GM19467 (cell line): Measurements from ENCODE around the gene IQCC.
A peak's percentile ranks its signal among the peaks of the same experiment; 100 is the strongest.
"Not testable (repeated sequence)": the region's sequence is repeated elsewhere in the genome, so short reads cannot be mapped to it uniquely, and the experiment has no call there.

ENCODE experiments used
- ATAC-seq: cut with Tn5 transposase; IDR thresholded peaks from one replicate; pipeline ENCODE4 v1.9.1; 2021; ENCODE audit warnings: mild to moderate bottlenecking, moderate library complexity; ENCODE audit not compliant: unreplicated experiment

IQCC gene

DNA sequence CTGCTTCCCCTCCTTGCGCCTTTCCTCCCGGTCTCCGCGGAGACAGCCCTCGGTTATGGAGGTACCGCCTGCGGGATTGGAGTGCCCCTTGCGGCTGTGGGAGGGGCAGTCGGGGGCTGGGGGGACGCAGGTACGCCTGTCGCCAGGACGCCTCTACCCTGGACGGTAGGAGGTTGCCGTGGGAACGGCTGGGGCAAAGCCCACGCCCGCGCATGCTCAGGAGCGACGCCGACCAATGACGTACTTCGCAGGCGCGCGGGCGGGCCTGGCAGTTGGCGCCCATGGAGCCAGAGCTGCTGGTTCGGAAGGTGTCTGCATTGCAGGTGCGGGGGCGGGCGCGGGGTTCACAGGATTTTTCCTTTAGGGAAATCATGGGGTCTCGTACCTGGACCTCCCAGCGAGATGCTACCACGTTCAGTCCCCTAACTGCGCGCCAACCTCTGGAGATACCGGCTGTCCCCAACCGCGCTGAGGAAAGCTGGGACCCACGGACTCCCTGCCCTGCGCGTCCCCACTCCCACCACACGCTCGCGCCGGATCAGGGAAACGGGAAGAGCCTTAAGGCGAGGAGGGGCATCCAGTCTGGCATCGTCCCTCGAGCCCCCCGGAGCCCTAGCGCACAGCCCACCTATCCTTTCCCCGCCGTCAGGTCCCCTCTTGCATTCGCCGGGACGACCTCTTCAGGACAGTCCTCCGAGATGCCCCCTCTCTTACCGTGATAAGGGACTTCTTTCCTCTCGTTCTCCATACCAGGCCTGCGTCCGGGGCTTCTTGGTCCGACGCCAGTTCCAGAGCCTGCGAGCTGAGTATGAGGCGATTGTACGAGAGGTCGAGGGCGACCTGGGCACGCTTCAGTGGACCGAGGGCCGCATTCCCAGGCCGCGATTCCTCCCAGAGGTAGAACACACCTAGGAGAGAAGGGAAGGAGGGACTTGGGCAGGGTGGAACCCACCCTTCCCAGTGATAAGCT, at the start of gene IQCC:
Gene IQCC, plus strand, starts transcription at position 271 of the 970 bp plus-strand sequence. Its CDS starts 11 bp downstream, at position 282.
- no peak for ATAC-seq

DNA sequence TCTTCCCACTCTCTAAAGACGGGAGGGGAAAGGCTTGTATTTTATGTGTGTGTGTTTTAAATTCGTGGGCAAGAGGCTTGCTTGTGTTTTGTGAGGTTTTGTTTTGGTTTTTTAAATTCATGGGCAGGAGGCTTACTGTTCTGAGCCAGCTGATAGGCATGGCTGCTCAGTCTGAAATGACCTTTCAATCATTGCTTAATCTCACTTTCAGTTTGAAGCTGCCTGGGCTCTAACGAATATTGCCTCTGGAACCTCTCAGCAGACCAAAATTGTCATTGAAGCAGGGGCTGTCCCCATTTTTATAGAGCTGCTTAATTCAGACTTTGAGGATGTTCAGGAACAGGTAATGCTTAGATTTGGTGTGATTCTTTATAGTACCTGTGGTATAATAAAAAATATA, 46.3 kb upstream of the IQCC start:
- ATAC-seq, result no peak

DNA sequence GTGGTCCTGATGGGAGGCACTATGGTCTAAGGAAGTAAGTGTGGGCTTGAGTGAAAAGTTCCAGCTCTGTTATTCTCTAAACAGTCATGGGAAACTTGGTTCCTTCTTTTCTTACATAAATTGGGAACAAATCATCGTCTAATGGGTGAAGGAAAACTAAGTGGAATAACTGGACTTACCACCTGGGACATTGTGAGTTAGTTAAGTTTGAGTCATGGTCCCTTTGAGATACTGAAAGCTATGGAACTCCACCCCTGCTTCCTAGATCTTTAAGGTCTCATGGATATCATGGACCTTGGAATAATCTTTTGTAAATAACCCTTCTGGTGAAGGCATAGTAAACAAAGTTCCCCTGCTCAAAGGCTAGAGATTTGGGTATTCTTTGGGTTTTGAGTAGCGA, 42.1 kb upstream of the IQCC start:
- no peak for ATAC-seq

DNA sequence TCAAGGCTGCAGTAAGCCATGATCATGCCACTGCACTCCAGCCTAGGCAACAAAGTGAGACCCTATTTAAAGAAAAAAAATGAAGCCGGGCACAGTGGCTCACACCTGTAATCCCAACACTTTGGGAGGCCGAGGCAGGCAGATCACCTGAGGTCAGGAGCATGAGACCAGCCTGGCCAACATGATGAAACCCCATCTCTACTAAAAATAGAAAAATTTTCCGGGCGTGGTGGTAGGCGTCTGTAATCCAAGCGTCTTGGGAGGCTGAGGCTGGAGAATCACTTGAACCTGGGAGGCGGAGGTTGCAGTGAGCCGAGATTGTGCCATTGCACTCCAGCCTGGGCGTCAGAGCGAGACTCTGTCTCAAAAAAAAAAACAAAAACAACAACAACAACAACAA, 39.8 kb upstream of the IQCC start:
- not testable (repeated sequence) for ATAC-seq

DNA sequence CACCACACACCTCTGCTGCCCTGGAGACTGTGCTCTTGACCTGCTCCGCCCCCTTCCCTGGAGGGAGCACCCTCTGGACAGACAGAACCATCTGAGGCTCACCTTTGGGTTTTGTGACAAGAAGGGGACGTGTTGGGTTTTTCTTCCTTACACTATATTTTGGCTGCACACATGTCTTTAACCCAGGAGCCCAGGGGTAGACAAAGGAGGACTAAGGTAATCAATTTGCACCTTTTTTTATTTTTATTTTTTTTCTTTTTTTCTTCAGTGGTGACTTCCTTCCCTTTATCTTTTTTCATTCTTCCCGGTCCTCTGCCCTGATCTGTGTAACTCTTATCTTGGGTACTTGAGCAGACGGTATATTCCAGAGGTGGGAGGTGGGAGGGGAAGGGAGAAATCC, 34.5 kb upstream of the IQCC start:
- ATAC-seq, result no peak

DNA sequence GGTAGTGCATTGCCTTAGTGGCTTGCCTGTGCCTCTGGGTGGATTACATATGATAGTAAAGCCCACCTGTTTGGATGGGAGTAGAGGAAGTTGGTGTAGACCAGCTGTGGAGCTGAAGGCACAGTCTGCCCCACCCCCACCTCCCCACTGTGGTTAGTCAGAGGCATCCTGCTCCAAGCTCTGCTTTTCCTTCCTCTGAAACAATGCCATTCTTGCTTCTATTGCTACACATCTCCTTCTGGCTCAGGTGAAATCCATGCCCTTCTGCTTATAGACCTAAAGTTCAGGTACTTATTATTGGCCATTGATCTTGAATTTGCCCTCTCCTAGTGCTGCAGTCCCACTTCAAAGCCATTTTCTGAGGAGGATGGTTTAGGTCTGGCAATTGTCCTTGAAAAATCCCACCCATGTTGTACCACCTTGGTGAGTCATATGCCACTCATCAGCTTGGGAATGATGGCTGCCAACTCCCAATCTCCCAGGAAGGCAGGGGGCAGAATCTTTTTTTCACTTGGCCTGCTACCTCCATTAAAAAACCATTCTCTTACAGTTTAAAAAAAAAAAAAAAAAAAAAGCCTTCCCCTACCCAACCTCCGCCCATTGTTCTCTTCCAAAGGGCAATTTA, 32.7 kb upstream of the IQCC start:
- no peak for ATAC-seq

DNA sequence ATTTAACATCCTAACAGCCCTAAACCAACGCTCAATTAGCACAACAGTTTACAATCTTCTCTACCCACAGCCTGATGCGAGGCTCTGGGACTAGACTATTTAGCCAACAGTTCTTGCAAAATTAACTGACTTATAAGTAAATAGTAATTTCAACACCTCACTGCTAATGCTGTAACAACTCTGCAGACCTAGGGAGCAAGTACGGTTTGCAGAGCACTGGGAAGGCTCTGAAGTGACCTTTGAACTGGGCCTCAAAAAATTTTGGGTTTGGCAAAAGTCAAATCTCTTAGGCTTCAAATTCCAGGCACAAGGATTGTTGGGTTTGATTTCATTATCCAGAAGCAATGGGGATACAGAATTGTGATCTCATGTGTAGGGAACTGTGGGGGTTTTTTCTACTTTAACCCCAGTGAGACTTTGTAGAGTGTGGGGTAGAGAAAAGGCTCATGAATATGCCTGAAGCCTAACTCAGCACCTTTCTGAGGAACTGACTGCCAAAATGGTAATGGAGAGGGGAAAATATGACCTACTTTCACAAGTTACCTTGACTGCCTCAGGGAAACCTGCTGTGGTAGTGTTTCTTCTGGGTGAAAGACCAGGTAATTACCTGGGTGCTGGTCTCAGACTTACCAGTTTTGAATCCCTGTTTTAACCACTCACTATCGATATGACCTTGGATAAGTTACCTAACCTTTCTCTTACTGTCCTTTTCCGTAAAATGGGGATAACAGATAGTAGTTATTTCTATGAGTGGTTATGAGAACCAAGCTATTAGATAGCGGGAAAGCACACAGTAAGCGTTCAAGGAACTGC, 26.9 kb upstream of the IQCC start:
- ATAC-seq, result no peak

DNA sequence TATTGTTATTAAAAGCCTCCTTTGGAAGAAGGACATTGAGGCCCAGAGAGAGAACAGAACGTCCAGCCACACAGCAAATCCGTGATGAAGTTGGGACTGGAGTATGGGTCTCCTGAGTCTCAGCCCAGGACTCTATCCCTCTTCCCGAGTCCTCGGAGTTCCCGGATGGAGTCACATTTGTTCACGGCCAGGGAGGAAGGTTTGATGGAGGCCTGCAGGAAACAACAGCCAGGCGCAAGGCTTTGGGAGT, 26.4 kb upstream of the IQCC start:
- ATAC-seq, result no peak

DNA sequence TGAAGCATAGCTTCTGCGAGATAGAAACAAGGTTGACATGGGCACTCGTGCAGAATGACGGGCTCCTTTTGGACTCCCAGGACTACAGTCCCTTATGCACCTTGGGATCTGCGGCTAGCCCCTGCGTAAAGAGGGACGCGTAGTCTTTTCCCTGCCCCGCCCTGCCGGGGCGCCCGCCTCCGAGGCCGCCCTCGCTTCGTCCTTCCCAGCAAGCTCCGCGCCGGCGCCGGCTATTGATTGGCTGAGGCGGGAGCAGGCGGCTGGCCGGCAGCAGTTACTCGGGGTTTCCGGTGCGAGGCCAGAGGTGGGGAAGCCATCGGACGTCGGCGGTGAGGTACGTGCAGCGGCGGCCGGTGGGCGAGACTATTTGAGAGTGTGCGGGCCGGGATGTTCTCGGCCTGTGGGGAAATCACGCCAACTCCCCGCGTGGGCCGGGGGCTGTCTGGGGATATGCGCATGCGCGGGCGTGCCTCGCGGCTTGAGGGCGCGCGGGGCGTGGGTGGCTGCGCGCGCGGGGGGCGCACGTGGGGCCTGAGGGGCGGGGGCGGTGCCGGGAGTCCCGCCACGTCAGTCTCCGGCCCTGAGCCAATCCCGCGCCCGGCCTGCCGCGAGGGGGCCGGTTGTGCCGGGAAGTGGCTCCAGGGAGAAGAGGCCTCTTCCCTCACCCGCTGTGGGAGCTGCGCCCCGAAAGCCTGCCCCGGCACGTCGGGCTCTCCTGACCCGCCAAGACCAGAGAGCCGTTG, 25.9 kb upstream of the IQCC start, which contains the start of gene TXLNA:
Gene TXLNA, plus strand, starts transcription at position 233 of the 743 bp plus-strand sequence. CDS start 671 bp downstream, outside the sequence.
- peak; percentile 75 for ATAC-seq

DNA sequence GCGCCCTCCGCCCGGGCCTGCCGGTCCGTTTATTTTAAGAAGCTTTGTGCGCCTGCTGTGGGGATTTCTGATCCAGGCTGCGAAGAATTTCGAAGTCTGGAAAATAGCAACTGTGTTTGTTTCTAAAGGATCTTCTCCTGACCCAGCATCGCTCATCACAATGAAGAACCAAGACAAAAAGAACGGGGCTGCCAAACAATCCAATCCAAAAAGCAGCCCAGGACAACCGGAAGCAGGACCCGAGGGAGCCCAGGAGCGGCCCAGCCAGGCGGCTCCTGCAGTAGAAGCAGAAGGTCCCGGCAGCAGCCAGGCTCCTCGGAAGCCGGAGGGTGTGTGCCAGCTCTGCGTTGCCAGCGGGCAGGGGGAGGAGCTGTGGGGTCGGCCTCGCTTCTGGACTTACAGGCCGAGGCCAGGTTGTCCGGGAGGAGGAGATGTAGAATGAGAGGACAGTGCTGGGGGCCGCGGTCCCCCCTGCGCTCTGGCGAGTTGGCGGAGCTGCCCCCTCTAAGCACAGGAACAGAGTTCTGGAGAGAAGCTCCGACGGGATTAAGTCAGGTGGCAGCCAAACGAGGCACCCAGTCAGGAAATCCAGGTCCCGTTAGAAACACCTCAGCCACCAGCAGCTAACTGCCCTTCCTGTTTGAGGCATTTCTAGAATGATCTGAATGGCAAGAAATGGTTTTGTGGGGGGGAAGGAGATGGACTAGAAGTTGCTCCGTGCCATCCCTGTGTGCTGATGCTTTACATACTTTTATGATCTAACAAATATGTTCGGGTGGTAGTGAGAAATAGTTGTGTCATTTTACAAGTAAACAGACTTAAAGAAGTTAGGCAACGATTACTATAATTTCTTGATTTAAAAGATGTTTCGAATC, 25.0 kb upstream of the IQCC start:
- no peak for ATAC-seq

DNA sequence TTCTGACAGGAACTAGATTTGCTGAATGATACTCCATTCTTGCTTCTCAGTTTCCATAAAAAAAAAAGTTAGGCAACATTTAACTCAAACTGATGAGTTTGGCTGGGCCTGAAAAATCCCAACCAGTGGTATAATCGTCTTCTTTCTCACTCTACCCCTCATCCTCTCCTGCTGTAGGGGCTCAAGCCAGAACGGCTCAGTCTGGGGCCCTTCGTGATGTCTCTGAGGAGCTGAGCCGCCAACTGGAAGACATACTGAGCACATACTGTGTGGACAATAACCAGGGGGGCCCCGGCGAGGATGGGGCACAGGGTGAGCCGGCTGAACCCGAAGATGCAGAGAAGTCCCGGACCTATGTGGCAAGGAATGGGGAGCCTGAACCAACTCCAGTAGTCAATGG, 24.4 kb upstream of the IQCC start:
- ATAC-seq, result no peak

DNA sequence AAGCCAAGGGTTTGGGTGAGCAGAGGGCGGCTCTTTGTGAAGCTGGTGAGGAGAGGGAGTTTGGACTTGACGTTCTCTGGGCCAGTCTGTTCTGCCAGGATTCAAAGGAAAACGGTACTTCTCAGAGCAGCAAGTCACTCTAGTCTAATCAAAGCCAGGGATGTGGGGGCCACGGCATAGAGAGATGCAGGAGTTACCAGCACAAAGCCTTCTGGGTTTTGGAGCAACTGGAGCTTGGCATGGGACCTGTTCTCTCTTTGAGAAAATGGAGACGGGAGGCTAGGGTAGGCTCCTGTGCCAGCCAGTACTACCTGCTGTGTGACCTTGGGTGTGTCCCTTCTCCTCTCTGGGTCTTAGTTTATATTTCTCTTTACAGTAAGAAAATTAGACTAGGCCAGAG, 23.9 kb upstream of the IQCC start:
- no peak for ATAC-seq

DNA sequence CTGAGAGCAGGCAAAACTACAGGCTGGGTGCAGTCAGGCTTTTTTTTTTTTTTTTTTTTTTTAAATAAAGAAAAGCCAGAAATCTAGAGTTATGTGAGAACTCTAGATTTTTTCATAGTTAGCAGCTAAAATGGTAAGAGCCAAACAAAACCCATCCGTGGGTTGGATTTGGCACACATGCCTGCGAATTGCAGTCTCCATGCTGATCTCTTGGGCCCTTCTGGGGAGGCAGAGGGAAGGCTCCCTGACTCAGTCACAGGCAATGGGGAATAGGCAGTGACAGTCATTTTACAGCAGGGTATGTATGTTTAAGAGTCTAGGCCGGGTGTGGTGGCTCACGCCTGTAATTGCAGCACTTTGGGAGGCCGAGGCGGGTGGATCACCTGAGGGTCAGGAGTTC, 23.4 kb upstream of the IQCC start:
- no peak for ATAC-seq

DNA sequence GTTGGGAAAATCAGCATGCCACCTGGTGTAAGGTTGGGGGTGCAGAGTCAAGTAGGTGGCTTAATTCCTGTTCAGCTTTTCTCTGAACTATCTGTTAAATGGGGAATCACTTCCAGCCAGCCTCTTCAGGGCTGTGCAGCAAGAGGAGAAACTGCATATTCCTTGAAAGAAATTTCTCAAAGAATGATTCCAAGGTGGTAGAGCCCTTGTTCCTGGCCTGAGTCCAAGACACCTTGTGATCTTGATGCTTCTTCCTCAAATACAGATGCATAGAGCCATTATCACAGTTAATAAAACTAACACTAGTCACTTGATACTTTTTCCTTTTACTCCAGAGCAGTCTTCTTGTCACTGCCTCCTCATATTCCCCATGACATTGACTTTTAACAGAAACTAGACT, 20.8 kb upstream of the IQCC start:
- ATAC-seq, result no peak

DNA sequence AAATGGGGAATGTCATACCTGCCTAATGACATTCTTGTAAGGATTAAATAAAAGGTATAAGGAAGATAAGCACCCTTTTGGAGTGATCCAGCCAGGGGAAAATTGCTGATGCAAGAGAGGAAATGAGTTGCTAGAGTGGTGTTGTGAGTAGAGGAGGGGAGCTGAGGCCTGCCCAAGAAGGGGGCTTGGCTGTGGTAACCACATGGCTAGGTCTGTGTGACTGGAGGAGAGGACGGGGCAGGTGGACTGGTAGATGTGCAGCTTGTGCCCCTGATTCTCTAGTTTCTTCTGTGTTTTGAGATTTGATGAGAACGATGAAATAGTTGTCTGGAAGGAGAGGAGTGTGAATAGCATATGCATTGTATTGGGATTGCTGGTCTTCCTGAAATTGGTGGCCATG, 19.4 kb upstream of the IQCC start:
- no peak for ATAC-seq

DNA sequence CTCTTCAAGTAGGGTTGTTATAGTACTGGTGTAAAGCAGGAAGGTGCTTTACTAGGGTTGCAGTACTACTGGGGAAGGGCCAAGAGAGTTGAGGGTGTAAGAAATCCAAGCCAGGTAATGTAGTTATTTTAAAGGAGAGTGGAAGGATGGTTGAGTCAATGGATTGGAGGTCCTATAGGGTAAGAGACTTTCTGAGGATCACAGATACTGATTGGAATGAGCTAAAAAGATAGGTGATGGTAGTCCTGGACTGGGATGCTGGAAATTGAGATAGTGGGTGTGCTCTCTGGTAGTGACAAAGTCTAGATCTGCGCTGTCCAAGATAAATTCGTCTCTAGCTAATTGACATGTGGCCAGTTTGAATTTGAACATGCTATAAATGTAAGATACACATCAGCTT, 19.0 kb upstream of the IQCC start:
- ATAC-seq, result no peak

DNA sequence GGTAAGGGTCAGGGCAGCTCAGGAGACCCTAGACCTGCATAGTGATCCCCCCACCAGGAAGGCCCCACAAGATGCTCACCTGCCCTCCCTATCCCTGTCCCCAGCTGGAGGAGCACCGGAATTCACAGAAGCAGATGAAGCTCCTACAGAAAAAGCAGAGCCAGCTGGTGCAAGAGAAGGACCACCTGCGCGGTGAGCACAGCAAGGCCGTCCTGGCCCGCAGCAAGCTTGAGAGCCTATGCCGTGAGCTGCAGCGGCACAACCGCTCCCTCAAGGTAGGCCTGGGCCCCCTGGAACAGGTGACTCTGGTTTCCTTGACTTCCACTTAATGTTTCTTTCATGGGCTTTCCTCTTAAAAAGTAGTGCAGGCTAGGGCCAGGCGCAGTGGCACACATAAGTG, 17.6 kb upstream of the IQCC start:
- ATAC-seq, result no peak

DNA sequence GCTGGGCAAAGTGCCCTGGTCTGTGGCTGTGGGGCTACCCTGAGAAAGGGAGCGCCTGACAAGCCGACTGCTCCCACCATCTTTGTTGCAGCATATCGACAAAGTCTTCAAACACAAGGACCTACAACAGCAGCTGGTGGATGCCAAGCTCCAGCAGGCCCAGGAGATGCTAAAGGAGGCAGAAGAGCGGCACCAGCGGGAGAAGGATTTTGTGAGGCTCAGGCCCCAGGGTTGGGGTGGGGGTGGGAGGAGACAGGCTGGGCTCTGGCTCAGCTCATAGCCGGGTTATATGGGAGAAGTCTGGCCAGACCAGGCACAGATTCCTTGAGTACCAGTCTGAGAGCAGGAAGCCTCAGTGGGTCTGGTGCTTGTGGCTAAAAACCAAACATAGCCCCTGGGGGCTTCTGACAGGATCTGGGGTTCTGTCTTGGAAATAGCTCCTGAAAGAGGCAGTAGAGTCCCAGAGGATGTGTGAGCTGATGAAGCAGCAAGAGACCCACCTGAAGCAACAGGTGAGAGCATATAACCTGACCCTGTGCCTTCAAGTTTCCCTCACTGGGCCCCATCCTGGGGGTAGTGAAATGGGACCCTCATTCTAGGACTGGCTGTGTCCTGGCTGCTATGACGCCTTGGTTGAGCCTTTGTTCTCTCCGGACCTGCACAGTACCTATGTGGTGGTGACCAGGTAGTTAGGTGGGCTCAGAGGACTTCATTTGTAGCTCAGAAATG, 13.1 kb upstream of the IQCC start:
- no peak for ATAC-seq

DNA sequence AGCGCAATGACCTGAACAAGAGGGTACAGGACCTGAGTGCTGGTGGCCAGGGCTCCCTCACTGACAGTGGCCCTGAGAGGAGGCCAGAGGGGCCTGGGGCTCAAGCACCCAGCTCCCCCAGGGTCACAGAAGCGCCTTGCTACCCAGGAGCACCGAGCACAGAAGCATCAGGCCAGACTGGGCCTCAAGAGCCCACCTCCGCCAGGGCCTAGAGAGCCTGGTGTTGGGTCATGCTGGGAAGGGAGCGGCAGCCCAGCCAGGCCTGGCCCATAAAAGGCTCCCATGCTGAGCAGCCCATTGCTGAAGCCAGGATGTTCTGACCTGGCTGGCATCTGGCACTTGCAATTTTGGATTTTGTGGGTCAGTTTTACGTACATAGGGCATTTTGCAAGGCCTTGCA, 10.5 kb upstream of the IQCC start:
- ATAC-seq, result no peak
